ENCODE measurements around the gene MARCHF6.
"Not testable (repeated sequence)": the region's sequence is repeated elsewhere in the genome, so short reads cannot be mapped to it uniquely, and the experiment has no call there.

Gene MARCHF6

DNA sequence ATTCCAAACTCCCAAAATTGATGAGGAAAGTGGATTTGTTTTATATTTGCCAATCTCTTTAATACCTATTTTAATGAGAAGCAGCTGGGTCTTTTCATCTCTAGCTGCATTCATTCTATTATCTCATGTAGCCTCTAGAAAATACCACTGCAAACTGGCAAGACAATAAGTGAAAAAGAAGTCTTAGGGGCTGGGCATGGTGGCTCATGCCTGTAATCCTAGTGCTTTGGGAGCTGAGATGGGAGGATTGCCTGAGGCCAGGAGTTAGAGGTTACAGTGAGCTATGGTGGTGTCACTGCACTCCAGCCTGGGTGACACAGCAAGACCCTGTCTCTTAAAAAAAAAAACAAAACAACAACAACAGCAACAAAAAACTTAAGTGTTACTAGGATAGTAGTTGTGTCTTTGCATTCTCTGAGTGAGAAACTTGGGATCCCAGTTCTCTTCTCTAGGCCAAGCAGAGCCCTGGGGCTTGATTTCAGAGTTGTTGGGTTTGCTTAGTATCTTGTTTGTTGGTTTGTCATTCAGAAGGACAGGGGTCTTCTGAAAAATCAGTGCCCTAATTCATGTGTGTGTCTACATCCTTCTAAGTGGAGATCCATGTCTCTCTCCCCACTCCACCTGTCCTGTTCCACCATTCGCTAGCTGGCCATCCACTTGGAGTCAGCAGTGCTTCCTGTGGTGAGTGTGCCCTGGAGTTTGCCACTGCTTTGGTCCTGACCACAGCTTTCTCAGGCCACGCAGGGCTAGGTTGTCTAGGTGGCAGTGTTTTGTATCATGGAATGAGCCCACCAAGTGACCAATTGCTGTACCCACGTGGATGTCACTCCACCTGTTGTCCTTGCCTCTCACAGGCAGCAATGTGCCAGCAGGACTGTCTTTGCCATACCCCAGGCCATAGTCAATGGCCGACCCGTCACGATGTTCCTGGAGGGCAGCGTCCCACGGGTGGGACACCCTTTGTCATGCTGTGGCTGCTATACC is 19.5 kb downstream of the MARCHF6 start:
- Histone ChIP-seq H3K4me1 (ENCODE audit: insufficient read depth, low read length) (peaks cover 6% of the 10 kb centered on the region; the same call in 1 of the 2 replicates), H3K36me3 (ENCODE audit: insufficient read depth, low read length) (no peaks in the 10 kb centered on the region), H3K9me3 (ENCODE audit: control insufficient read depth, insufficient read depth, low read length) (no peaks in the 10 kb centered on the region), H3K9ac (ENCODE audit: low read depth, low read length) (no peak overlapping the region)

DNA sequence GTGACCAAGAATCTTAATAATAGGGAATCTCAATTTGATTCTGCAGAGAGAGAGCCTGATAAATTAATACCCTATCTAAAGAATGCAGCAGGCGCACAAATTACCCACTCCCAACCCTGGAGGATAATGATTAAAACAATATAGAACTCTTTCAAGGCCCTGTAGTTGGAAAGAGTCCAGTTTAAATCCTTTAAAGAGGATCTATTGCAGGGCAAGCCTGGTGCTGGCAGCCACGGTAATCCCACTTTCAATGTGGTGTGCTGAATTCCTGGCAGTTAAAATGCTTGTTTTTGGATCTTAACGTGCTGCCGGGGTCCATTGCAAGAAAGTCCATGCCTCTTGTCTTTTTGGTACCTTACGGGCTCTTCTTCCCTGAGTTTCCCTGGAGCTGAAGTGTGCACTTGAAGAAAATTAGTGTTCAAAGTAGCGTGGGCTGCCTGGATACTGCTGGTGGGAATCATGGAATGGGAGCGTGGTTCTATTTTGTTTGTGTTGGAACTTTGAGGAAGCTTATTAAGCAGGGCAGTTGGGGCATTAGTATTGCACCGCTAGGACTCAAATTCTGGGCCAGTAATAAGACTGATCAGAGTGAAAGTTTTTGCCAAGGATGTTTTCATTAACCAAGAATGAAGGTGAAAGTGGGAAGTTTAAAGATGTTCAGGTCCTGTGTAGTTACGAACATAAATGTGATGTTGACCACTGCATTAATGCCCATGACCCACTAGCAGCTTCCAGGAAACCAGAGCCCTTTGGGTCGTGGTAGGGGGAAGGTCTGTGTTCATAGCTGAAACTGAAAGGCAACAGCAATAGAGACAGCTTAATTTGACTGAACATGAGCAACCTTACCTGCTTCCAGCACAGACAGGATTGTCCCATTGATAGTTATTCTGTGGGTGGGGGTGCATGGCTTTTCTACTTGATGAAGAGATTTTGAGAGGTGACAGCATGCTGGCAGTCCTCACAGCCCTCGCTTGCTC is 20.8 kb downstream of the MARCHF6 start:
- H3K4me1 ChIP-seq (ENCODE audit: insufficient read depth, low read length), result peaks cover 6% of the 10 kb centered on the region; the same call in 1 of the 2 replicates
- no peak overlapping the region for H3K9ac ChIP-seq (ENCODE audit: low read depth, low read length)
- no peaks in the 10 kb centered on the region for H3K9me3 ChIP-seq (ENCODE audit: control insufficient read depth, insufficient read depth, low read length)
- no peaks in the 10 kb centered on the region for H3K36me3 ChIP-seq (ENCODE audit: insufficient read depth, low read length)

DNA sequence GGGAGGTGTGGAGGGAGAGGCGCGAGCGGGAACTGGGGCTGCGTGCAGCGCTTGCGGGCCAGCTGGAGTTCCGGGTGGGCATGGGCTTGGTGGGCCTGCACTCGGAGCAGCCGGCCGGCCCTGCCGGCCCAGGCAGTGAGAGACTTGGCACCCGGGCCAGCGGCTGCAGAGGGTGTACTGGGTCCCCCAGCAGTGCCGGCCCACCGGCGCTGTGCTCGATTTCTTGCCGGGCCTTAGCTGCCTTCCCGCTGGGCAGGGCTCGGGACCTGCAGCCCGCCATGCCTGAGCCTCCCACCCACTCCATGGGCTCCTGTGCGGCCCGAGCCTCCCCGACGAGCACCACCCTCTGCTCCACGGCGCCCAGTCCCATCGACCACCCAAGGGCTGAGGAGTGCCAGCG is 21.7 kb downstream of the MARCHF6 start:
- H3K9ac ChIP-seq (ENCODE audit: low read depth, low read length); H3K4me1 ChIP-seq (ENCODE audit: insufficient read depth, low read length); H3K36me3 ChIP-seq (ENCODE audit: insufficient read depth, low read length); H3K9me3 ChIP-seq (ENCODE audit: control insufficient read depth, insufficient read depth, low read length): not testable (repeated sequence)

DNA sequence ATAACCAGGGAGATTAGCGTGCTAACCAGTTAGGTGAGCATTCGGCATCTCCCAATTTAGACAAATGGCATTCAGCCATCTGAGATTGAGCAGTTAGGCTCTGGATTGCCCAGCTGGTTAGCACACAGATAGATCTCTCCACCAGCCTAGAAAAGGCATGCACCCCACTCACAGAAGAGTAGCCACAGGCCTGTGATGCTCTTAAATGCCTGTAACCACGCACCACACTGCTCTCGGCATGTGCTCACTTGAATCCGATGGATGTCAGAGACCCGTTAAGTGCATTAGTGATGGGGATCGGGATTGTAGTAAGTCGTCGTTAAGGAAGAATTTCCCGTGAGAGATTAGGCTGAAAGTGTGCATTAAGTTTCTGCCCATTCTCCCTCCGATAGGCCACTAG is 23.0 kb downstream of the MARCHF6 start:
- H3K4me1 ChIP-seq (ENCODE audit: insufficient read depth, low read length), result peaks cover 6% of the 10 kb centered on the region; the same call in 1 of the 2 replicates
- no peaks in the 10 kb centered on the region for H3K9me3 ChIP-seq (ENCODE audit: control insufficient read depth, insufficient read depth, low read length)
- no peak overlapping the region for H3K9ac ChIP-seq (ENCODE audit: low read depth, low read length)
- no peaks in the 10 kb centered on the region for H3K36me3 ChIP-seq (ENCODE audit: insufficient read depth, low read length)

DNA sequence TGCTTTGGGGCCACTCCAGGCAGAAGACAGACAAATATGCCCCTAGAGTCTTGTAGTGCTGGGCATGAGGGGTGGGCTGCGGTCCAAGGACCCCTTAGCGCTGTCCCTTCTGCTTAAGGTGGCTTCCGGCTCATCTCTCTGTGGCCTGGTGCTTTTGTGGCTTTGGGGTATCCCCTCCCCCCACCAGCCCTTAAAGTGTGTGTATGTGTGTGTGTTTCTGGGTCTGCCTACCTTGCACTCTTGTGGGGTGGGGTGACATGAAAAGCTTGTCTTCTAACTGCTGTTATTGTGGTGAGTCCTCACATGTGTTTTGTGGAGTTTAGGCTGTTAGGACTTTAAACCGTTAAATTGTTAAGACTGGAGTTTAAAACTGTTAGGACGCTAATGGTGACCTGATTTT is 23.6 kb downstream of the MARCHF6 start:
- Histone ChIP-seq H3K4me1 (ENCODE audit: insufficient read depth, low read length) (peaks cover 6% of the 10 kb centered on the region; the same call in 1 of the 2 replicates), H3K9me3 (ENCODE audit: control insufficient read depth, insufficient read depth, low read length) (no peaks in the 10 kb centered on the region), H3K9ac (ENCODE audit: low read depth, low read length) (no peak overlapping the region), H3K36me3 (ENCODE audit: insufficient read depth, low read length) (0 out of 2 replicates have a peak, but pooled peaks cover 3% of the 10 kb centered on the region)

DNA sequence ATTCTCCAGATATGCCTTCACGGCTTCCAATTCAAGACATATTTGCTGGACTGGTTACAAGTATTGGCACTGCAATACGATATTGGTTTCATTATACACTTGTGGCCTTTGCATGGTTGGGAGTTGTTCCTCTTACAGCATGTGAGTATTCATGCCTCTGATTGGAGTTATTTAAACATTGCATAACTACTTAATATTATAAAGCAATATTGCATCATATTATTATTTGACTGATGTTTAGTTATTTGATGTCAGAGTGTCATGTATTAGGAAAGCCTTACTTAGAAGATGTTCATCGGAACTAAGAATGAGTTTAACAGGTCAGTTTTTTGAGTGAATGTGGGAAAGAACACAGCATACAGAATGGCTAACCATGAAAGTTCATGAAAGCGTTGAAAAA is 28.3 kb downstream of the MARCHF6 start:
- Histone ChIP-seq H3K36me3 (ENCODE audit: insufficient read depth, low read length) (0 out of 2 replicates have a peak, but pooled peaks cover 3% of the 10 kb centered on the region), H3K4me1 (ENCODE audit: insufficient read depth, low read length) (no peaks in the 10 kb centered on the region), H3K9me3 (ENCODE audit: control insufficient read depth, insufficient read depth, low read length) (no peaks in the 10 kb centered on the region), H3K9ac (ENCODE audit: low read depth, low read length) (no peak overlapping the region)

DNA sequence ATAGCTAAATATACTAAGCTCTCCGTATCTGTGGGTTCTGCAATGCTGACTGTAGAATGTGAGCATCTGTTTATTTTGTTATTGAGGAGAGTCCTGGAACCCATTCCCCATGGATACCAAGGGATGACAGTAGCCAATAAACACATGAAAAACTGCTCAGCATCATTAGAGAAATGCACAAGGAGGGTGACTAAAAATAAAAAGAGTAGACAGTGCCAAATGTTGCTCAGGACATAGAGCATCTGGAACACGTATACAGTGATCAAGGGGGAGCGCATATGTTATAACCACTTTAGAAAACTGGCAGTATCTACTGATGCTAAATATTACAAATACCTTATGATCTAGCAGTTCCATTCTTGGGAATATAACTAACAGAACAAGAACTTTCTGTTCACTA is 31.0 kb downstream of the MARCHF6 start:
- Histone ChIP-seq H3K9me3 (ENCODE audit: control insufficient read depth, insufficient read depth, low read length) (no peaks in the 10 kb centered on the region), H3K36me3 (ENCODE audit: insufficient read depth, low read length) (0 out of 2 replicates have a peak, but pooled peaks cover 3% of the 10 kb centered on the region), H3K4me1 (ENCODE audit: insufficient read depth, low read length) (no peaks in the 10 kb centered on the region), H3K9ac (ENCODE audit: low read depth, low read length) (no peak overlapping the region)

DNA sequence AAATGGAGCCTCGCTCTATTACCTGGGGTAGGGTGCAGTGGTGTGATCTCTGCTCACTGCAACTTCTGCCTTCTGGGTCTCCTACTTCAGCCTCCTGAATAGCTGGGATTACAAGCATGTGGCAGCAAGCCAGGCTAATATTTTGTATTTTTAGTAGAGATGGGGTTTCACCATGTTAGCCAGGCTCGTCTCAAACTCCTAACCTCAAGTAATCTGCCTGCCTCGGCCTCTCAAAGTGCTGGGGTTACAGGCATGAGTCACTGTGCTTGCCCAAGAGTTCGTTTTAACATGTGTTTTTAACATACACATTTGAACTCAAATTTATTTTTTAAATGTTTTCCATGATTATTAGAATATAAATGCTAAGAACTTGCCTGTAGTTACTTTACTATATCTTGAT is 34.2 kb downstream of the MARCHF6 start:
- no peak overlapping the region for H3K9ac ChIP-seq (ENCODE audit: low read depth, low read length)
- no peaks in the 10 kb centered on the region for H3K4me1 ChIP-seq (ENCODE audit: insufficient read depth, low read length)
- no peaks in the 10 kb centered on the region for H3K9me3 ChIP-seq (ENCODE audit: control insufficient read depth, insufficient read depth, low read length)
- H3K36me3 ChIP-seq (ENCODE audit: insufficient read depth, low read length), result peaks cover under 1% of the 10 kb centered on the region; the same call in 1 of the 2 replicates

DNA sequence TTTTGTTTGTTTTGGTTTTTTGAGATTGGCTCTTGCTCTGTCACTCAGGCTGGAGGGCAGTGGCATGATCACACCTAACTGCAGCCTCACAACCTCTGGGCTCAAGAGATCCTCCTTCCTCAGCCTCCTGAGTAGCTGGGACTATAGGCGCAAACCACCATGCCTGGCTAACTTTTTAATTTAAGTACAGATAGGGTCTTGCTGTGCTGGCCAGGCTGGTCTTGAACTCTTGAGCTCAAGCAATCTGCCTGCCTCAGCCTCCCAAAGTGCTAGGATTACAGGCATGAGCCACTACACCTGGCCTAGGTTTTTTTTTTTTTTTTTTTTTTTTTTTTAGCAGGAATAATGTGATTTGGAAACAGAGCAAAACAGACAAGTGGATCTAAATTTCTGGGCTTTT is 37.6 kb downstream of the MARCHF6 start:
- H3K9ac ChIP-seq (ENCODE audit: low read depth, low read length), result no peak overlapping the region
- peaks cover 2% of the 10 kb centered on the region for H3K36me3 ChIP-seq (ENCODE audit: insufficient read depth, low read length)
- H3K9me3 ChIP-seq (ENCODE audit: control insufficient read depth, insufficient read depth, low read length), result no peaks in the 10 kb centered on the region
- H3K4me1 ChIP-seq (ENCODE audit: insufficient read depth, low read length), result no peaks in the 10 kb centered on the region

DNA sequence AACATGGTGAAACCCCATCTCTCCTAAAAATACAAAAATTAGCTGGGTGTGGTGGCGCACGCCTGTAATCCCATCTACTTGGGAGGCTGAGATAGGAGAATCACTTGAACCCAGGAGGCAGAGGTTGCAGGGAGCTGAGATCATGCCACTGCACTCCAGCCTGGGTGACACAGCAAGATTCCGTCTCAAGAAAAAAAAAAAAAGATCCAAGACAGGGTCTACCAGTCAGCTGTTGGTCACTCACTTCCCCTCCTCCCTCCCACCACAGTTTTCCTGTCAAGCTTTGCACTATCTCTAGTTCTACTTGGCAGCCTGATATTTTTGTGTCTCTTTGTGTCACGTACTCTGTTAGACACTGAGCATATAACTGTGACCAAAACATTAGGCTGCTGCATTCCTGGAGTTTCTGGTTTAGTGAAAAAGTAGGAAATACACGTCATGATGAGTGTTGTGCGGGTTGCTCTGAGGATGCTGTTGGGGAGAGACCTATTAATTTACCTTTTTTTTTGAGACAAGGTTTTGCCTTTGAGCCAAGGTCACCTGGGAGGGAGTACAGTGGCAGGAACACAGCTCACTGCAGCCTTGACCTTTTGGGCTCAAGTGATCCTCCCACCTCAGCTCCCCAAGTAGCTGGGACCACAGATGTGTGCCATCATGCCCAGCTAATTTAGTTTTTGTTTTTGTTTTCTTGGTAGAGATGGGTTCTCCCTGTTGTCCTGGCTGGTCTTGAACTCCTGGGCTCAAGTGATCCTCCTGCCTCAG is 39.3 kb downstream of the MARCHF6 start:
- H3K9me3 ChIP-seq (ENCODE audit: control insufficient read depth, insufficient read depth, low read length); H3K36me3 ChIP-seq (ENCODE audit: insufficient read depth, low read length); H3K4me1 ChIP-seq (ENCODE audit: insufficient read depth, low read length); H3K9ac ChIP-seq (ENCODE audit: low read depth, low read length): not testable (repeated sequence)

DNA sequence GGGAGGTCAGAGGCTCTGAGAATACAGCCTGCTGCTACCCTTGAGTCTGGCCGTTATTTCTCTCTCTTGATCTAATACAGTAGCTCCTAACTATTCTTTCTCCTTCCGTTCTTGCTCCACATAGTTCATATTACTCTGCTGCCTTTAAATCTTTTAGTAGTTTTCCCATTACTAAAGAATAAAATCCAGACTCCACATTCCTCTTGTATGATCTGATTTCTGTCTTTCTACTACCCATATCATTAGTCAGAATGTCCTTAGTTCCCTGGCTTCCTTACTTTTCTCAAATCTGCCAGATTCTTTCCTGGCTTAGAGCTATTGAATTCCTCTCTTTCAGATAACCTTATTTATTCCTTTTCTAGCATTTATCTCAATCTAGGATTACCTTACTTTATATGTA is 40.0 kb downstream of the MARCHF6 start:
- Histone ChIP-seq H3K4me1 (ENCODE audit: insufficient read depth, low read length) (no peaks in the 10 kb centered on the region), H3K36me3 (ENCODE audit: insufficient read depth, low read length) (peaks cover 2% of the 10 kb centered on the region), H3K9ac (ENCODE audit: low read depth, low read length) (no peak overlapping the region), H3K9me3 (ENCODE audit: control insufficient read depth, insufficient read depth, low read length) (no peaks in the 10 kb centered on the region)

DNA sequence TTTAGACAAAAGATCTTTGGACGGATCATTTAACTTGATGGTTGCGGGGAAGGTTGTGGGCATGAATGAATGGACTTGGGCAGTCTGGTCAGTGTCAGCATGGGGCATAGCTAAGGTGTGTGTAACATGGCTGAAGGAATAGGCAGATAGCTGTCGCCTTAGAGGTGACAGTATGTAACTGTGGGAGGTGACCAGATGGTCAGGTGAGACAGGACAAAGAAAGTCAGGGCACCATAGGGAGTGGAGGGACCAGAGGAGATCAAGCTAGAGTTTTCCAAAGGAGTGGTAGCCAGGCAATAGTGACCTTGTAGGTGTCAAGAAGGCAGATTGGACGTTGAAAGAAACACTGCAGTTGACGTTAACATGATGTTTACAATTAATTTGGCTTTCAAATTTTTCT is 43.1 kb downstream of the MARCHF6 start:
- Histone ChIP-seq H3K4me1 (ENCODE audit: insufficient read depth, low read length) (no peaks in the 10 kb centered on the region), H3K9me3 (ENCODE audit: control insufficient read depth, insufficient read depth, low read length) (no peaks in the 10 kb centered on the region), H3K36me3 (ENCODE audit: insufficient read depth, low read length) (peaks cover 2% of the 10 kb centered on the region), H3K9ac (ENCODE audit: low read depth, low read length) (no peak overlapping the region)

DNA sequence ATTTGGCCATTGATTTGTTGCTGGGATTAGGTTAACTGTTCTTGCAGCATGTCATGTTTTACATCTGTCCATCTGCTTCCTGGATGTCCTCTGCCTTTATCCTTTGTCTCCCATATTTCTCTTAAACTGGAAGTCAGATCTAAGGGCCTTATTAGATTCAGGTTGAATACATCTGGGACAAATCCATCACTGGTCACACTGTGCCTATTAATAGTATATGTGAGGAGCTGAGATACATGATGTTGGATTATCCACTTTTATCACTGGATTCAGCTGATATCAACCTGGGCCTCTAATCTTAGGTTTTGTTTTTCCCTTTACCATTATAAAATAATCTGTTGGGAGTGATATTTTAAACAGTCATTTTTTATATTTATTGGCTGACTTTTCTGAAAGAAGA is 46.3 kb downstream of the MARCHF6 start:
- no peaks in the 10 kb centered on the region; the same call in none of the 2 replicates for H3K36me3 ChIP-seq (ENCODE audit: insufficient read depth, low read length)

DNA sequence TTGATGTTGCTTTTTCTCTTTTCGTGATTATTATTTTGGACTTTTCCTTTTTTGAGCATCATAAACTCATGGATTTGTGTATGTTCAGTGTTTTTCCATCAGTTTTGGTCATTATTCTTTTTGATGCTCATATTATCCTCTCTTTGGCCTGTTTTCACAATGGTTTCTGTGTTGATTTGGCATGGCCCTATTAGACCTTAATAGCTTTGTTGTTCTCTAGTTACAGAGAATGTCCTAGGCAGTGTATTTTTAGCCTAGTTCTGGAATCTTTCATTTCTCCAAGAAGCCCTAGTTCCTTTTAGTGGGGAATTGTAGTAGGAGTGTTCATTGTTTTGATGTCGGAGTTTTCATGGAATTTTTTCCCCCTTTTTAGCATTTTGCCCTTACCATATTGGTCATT is 46.9 kb downstream of the MARCHF6 start:
- H3K4me1 ChIP-seq (ENCODE audit: insufficient read depth, low read length), result no peaks in the 10 kb centered on the region
- no peaks in the 10 kb centered on the region; the same call in none of the 2 replicates for H3K36me3 ChIP-seq (ENCODE audit: insufficient read depth, low read length)
- H3K9me3 ChIP-seq (ENCODE audit: control insufficient read depth, insufficient read depth, low read length), result no peaks in the 10 kb centered on the region
- no peak overlapping the region for H3K9ac ChIP-seq (ENCODE audit: low read depth, low read length)

More for the DNA sequence above, 46.3 kb downstream of the MARCHF6 start:
- H3K9me3 ChIP-seq (ENCODE audit: control insufficient read depth, insufficient read depth, low read length), result no peaks in the 10 kb centered on the region
- H3K4me1 ChIP-seq (ENCODE audit: insufficient read depth, low read length), result no peaks in the 10 kb centered on the region
- H3K9ac ChIP-seq (ENCODE audit: low read depth, low read length), result no peak overlapping the region

Data from ES-I3 (cell line).